GM19099 (cell line): Measurements from ENCODE around the gene MT2A.
A peak's percentile ranks its signal among the peaks of the same experiment; 100 is the strongest.

Source experiments
- POLR2A ChIP-seq: IDR thresholded peaks from 3 replicates; pipeline ENCODE4 v1.6.1; 2011; ENCODE audit warnings: low read depth; ENCODE audit not compliant: insufficient read length; ENCODE audit errors: extremely low read depth

Gene MT2A

DNA sequence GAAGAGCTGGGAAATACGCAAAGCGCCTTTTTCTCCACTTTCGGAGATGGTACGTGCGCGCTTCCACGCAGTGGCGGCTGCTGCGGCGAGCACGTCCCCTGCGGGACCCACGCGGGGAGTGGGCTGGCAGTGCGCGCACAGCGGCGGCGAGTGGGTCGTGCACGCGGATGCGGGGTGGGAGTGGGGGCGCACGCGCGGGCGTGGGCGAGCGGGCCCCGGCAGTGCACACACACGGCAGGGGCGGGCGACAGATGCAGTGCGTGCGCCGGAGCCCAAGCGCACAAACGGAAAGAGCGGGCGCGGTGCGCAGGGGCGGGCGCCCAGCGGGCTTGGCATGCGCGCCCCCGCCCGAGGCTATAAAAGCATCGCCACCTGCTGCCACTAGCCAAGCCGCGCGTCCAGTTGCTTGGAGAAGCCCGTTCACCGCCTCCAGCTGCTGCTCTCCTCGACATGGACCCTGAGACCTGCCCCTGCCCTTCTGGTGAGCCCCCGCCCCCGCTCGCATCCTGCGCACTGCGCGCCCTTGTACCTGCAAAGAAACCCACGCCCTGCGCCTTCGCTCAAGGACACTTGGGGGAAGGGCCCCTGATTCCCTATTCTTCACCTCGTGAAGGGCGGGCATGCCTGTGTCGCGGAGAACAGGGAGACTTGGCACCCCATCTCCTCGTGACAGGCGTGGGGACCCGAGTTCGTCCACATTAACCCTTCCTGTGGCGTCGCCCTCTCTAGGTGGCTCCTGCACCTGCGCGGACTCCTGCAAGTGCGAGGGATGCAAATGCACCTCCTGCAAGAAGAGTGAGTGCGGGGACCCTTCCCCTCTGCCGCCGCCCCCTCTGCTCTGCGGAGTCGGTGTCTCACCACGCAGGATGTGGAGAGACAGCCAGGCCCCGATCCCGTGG is 19.0 kb upstream of the MT2A start, which contains the start of gene MT3:
Gene MT3 (plus strand): TSS at position 388 of the 899 bp plus-strand sequence. CDS start 63 bp downstream, at position 451.
- TF ChIP-seq POLR2A: no peak

- TF ChIP-seq POLR2A: no peak
These were observed 16.9 kb upstream of the MT2A start for GRCh38 chr16:56591377-56592060.

DNA sequence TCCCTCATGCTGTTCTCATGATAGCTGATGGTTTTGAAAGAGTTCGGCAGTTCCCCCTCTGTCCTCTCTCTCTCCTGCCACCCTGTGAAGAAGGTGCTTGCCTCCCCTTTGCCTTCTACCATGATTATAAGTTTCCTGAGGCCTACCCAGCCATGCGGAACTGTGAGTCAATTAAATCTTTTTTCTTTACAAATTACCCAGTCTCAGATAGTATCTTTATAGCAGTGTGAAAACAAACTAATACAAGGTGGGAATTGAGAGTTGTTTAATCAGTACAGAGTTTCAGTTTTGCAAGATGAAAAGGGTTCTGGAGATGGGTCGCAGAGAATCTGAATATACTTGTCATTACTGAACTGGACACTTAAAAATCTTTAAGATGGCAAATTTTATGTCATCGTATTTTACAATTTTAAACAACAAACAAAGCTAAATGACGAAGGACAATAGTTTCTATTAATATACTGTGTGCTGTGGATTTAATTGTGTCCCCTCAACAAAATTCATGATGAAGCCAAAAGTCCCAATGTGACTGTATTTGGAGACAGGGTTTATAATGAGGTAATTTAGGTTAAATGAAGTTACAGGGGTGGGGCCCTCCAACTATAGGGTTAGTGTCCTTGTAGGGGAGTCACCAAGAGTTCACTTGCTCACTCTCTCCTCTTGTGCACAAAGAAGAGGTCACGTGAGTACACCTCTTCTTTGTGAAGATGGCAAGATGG is 14.7 kb upstream of the MT2A start:
- no peak for TF ChIP-seq POLR2A

GRCh38 chr16:56594292-56594619 is 14.1 kb upstream of the MT2A start:
- TF ChIP-seq POLR2A: no peak

- no peak for TF ChIP-seq POLR2A
These were observed 7.9 kb upstream of the MT2A start for GRCh38 chr16:56600398-56600999.

DNA sequence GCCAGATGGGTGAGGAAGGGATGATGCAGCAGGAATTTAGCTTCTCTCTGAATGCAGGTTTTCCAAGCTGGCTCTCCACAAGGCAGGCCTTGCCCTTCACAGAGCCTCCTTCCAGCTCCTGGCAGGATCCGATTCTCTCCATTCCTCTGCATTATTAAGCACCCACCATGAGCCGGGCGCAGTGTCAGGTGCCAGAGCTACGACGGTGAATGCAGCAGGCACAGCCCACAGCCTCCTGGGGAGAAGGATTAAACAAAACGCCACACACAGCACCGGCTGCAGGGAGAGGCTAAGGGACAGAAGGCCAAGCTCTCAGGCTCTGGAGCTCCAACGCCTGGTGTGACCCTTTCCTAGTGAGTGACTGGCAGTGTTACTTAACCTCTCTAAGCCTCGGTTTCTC is 7.1 kb upstream of the MT2A start:
- TF ChIP-seq POLR2A: no peak

GRCh38 chr16:56603589-56603988 is 4.8 kb upstream of the MT2A start:
- no peak for TF ChIP-seq POLR2A

DNA sequence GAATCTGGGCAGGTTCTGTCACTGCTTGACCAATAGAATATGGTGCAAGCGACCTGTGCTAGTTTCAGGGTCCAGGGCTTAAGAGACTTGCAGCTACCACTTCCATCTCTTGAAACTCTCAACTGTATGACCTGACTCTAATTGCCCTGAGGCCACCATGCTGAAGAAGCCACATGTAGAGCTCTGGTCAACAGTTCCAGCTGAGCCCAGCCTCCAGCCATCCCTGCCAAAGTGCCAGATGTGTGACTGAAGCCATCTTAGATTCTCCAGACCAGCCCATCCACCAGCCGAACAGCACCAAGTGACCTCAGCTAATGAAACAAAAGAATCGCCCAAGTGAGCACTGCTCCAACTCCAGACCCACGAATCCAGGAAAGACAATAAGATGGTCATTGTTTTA is 3.4 kb upstream of the MT2A start:
- no peak for TF ChIP-seq POLR2A

- TF ChIP-seq POLR2A: no peak
These were observed 2.9 kb upstream of the MT2A start for GRCh38 chr16:56605475-56605874.

DNA sequence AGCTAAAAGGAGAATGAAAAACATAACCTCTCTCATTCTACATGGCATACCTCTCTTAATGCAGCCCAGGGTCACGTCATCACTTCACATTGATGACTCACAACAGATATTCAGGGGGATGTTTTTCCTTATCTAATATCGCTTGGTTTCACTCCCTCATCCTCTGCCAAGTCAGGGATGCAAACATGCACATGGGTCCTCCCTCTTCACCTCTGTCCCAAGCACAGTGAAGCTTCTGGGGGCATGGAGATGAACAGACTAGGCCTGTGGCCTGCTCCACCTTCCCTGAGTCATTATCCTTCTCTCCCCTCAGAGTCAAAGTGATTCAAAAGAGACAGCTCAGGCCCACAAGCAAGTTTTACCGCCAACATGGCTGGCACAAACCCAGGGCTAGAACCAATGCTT is 2.3 kb upstream of the MT2A start:
- no peak for TF ChIP-seq POLR2A

GRCh38 chr16:56606476-56607108 is 1.8 kb upstream of the MT2A start:
- TF ChIP-seq POLR2A: no peak

DNA sequence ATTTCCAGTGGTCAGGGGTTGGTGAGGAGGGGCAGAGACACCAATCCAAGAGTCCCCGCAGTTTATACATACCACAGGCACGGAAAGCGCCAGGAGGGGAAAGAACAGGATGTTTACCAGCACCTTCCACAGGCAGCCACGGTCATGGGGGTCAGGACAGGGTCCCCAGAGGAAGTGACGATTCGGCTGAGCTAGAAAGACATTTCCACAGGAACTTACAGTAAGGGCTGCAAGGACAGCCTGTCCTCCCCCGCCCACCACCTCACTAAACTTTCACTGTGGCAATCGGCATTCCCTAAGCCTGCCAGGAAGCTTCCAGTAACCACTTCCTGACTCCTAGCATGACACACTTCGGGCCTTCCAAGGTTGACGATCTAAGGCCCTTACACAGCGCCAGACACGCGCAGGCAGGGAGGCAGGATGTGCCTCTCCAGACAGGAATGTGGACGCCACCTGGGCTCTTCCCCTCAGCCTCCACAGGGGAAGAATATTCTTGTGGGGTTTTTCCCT is 1.2 kb upstream of the MT2A start:
- TF ChIP-seq POLR2A: no peak

- no peak for TF ChIP-seq POLR2A
These were observed 725 bp upstream of the MT2A start for GRCh38 chr16:56607675-56608042.

GRCh38 chr16:56608876-56609462 is 585 bp downstream of the MT2A start:
- TF ChIP-seq POLR2A: no peak

- peak; percentile 37 for TF ChIP-seq POLR2A
These were observed 1.1 kb downstream of the MT2A start for GRCh38 chr16:56609463-56609921.
